HFF-Myc (cell line): Measurements from ENCODE around the gene MAP3K5.

Source experiments
- DNase-seq: peaks from one replicate; pipeline ENCODE4 v3.0.0-alpha.2; 2011; ENCODE audit warnings: low read depth; ENCODE audit errors: extremely low read depth
- H3K4me3 ChIP-seq: replicated peaks from 2 replicates; pipeline ENCODE4 v1.5.1; 2011; ENCODE audit warnings: low read depth, mild to moderate bottlenecking, control low read depth, low read length
- CTCF ChIP-seq: IDR thresholded peaks from 2 replicates; pipeline ENCODE4 v1.5.1; 2012; ENCODE audit warnings: mild to moderate bottlenecking, low read depth, low read length, control low read depth; ENCODE audit errors: missing control alignments

MAP3K5 gene

DNA sequence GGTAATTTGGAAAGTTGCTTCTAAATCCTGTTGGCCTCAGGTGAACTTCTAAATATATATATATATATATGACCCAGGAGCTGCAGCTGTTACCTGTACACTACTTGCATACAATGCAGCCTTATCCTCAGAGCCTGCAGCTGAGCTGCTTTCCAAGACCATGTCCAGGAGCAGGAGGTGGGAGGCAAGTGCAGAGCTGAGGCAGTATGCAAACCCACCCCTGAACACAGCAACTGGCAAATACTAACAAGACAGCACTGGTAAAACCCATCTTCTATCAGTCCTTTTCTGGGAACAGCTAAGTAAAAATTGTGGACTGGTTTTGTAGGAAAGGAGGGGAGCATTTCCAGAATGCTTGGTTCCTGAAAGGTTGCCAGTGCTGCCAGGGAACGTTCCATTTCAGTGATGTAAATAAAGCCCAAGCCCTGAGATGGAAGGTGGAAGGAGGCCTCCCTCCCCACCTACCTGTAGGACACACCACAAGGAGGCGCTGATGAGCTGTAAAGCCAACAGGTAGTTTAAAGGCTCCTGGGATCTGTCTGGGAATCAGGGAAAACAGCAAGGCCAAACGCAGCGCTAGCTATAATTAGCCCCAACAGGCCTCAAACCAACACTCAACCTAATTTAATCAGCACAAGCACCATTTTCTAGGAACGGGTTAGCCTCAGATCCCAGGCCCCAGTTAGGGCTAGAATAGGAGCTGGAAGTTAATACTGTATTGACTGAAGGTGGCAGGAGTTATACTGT is 148.3 kb downstream of the MAP3K5 start:
- no peak overlapping the region for H3K4me3 ChIP-seq
- TF ChIP-seq CTCF, result peak; percentile 91
- DNase-seq, result peak; percentile 65

DNA sequence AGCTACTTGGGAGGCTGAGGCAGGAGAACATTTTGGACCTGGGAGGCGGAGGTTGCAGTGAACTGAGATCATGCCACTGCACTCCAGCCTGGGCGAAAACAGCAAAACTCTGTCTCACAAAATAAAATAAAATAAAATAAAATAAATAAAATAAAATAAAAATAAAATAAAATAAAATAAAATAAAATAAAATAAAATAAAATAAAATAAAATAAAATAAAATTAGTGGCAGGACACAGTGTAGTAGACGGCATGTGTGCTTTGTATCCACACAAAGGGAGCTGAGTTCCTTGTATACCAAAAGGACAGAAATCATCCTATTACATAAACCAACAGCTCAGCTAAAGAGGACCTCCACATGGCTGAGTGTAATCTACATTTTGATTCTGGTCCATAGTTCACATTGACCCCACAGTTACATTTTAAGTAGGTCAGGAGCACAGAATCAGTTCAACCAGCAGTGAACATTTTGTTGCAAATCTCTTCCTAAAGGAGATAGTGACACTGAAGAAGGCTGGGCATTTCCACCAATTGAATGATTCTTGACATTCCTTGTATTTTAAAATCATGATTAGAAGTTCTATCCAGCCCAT is 150.3 kb downstream of the MAP3K5 start:
- TF ChIP-seq CTCF, result no peak
- no peak for DNase-seq
- H3K4me3 ChIP-seq, result no peak overlapping the region

GRCh38 chr6:136641166-136641565 is 151.1 kb downstream of the MAP3K5 start:
- H3K4me3 ChIP-seq, result no peak overlapping the region
- no peak for TF ChIP-seq CTCF
- DNase-seq, result no peak

DNA sequence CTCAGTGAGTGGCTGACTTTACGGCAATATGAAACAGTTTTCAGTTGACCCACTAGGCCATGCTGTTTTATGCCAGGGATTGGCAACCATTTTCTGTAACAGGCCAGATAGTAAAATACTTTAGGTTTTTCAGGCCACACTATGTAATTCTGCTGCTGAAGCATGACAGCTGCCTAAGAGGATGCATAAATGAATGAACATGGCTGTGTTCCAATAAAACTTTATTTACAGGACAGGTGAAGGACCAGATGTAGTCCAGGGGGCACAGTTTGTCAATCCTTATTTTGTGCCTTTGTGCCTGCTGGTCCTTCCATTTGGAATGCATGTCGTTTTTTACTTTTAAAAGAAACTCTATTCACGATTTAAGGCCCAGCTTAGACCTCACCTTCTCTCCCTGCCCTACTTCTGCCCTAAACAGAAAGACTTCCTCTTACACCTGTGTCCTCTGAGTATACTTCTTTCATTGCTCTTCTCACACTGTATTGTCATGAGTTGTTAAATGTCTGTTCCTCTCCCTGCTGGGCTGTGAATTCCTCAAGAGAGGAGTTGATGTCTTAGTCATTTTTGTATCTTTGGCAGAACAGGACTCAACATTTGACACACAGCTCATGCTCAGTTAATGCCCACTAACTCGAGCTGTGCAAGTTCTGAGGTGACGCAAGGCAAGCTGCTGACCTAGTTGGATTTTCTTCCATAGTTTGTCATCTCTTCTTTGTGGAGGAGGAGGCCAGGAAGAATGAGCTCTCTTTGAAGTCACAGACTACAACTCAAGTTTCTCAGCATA is 152.0 kb downstream of the MAP3K5 start:
- no peak for TF ChIP-seq CTCF
- no peak overlapping the region for H3K4me3 ChIP-seq
- DNase-seq, result no peak

DNA sequence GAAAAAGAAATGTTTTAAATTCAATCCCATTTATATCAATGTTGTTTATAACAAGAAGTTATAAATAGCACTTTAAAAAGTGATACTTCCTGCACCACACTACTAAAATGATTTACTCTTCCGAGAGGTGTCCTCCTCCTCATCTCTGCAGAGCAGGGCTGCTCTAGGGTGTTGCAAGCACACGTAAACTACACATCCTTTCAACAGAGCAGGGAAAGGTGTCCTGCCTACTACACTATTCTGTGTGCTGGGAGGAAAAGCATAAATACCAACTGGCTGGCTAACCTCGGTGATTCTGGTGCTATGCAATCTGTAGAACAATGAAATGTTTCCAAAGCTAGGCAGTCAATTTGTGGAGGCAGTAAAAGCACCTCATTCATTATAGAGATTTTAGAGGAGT is 152.6 kb downstream of the MAP3K5 start:
- no peak for DNase-seq
- no peak overlapping the region for H3K4me3 ChIP-seq
- no peak for TF ChIP-seq CTCF

- no peak overlapping the region for H3K4me3 ChIP-seq
- TF ChIP-seq CTCF, result no peak
- no peak for DNase-seq
Measured at GRCh38 chr6:136635615-136636014, 156.7 kb downstream of the MAP3K5 start.
